GM18526 (cell line): ENCODE data around the gene WNK2.

ENCODE experiments used
- POLR2A ChIP-seq: IDR thresholded peaks from 3 replicates; pipeline ENCODE4 v1.6.1; 2011; ENCODE audit not compliant: insufficient read length; ENCODE audit errors: extremely low read depth

The WNK2 gene

DNA sequence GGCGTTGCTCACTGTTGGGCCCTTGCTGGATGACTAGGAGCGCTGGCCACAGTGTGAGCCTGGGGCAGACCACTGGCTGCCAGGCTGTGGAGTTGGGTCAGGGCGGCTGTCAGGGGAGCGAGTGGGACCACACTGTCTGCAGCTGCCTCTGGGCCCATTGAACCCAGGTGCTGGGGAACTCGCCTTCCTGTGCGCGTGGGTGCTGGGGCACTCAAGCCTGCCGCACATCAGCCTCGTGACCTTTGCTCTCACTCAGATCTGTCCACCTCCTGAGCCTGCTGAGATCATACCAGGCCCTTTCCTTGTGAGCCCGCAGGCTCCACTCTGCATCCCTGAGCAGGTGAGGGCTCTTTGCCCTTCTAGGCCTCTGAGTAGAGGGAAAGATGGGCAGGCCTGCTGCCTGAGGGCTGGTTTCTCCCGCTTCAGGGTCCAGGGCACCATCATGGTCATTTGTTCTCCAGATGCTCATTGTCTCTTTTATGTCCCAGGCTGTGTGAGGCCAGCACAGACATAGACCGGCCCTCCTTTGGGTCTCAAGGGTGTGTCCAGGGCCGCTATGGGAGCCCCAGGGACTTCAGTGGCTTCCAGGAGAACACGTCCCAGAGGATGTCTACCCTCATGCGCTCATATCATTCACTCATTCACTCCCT is 26.5 kb downstream of the WNK2 start:
- TF ChIP-seq POLR2A, result no peak

DNA sequence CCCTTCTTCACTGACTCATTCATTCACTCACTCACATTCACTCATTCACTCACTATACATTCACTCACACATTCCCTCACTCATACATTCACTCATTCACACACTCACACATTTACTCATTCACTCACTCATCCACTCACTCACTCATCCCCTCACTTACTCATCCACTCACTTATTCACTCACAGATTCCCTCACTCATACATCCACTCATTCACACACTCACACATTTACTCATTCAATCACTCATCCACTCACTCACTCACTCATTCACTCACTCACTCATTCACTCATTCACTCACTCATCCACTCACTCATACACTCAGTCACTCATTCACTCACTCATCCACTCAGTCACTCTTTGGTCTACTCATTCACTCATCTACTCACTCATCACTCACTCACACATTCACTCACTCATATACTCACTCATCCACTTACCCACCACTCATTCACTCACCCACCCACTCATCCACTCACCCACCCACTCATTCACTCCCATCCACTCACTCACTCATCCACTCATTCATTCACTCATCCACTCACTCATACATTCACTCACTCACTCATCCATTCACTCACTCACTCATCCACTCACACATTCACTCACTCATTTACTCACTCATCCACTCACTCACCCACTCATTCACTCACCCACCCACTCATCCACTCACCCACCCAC is 27.2 kb downstream of the WNK2 start:
- no peak for TF ChIP-seq POLR2A

DNA sequence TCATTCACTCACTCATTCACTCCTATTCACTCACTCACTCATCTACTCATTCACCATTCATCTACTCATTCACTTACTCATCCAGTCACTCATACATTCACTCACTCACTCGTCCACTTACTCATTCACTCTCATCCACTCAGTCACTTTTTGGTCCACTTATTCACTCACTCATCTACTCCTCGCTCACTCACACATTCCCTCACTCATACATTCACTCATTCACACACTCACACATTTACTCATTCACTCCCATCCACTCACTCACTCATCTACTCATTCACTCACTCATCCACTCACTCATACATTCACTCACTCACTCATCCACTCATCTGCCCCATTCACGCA is 27.7 kb downstream of the WNK2 start:
- no peak for TF ChIP-seq POLR2A

DNA sequence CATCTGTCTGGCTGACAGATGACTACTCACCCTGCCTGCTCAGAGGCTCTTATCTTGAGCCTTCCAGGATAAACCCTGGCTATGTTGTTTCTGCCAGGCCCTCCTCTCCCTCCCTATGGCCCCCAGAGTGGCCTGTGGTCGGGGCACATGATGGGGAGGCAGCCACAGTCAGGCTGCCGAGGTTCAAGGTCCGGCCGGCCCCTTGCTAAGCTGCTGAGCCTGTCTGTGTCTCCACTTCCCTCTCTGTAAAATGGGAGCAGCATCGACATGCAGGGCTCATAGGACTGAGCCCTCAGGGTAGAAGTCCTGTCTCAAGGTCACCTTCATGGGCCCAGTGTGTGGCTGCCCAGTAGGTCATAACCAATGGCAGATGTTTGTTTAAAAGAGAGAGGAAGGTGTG is 28.5 kb downstream of the WNK2 start:
- no peak for TF ChIP-seq POLR2A

DNA sequence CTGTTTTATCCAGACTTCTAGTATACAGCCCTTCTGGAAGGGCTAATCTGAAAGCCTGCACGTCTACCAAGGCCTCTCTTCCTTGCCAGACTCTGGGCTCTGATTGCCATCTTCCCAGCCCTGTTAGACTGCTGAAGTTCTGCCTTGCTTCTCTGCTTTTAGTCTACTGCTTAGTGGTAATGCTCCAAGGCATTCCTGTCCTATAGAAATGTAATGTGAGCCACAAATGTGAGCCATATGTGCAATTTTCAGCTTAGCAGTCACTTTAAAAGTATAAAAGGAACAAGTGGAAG is 32.1 kb downstream of the WNK2 start:
- no peak for TF ChIP-seq POLR2A

DNA sequence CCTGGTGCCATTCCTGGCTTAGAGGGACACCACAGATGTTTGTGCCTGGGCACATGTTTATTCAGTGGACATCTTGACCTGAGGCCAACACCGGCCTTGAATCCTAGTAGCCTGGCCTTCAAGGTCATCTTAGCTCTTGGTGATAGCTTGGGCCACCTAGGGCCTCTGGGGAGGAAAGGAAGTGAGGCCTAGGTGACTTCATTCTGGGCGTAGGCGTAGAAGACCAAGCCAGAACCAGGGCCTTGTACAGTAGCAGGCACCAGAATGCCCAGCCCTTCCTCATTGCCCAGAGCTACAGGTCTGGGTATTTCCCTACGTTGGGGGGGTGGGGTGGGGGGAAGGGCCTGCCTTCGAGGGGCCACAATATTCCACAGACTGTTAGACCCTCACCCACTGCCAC is 33.8 kb downstream of the WNK2 start:
- TF ChIP-seq POLR2A, result no peak

DNA sequence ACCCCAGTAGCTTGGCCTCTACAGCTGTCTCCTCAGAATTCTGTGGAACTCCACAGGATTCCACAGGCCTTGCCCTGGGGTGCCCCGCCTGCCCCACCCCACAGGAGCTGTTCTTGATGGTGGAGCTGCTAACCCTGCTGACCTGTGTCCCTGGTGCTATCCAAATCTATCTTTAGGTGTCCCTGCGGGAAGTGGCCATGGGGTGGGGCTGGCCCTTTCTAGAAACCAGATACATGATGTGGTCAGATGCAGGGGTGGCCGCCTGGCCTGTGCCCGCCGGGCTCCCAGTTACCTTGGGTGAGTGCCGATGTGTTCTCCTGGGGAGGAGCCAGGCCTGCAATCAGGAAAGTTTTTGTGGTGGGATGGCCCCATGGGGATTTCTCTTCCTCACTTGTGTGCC is 34.2 kb downstream of the WNK2 start:
- no peak for TF ChIP-seq POLR2A

DNA sequence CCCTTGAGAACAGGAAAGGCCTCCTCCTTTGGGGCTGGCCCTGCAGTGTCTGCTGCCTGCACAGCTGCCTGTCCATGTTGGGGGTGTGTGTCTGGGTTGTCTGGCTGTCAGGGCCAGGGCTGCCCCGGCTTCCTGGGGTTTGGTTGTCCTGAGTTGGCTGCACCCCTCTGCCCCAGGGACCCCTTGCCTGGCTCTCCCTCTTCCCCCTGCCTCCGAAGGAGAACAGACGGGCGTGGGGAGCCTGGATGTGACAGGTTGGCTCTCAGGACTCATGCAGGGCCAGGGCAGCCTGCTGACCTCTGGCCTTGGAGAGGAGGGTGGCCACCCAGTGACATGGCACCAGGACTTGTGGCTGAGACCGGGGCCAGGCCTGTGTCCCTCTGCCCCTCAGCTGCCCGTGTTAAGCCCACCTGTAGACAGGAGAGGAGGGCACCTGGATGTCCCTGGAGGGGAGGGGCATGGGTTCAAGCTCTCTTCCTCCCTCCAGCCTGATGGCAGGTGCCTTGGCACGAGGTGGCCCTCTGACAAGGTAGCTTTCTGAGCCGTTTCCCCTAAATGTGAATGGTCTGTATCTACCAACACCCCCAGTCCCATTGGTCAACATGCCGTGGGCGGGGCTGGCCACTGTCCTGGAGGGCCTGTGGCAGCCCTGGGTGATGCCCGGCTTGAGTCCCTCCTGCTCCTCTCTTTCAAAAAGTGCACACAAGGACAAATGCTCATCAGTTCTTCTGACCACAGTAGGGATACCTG is 34.9 kb downstream of the WNK2 start:
- TF ChIP-seq POLR2A, result no peak

DNA sequence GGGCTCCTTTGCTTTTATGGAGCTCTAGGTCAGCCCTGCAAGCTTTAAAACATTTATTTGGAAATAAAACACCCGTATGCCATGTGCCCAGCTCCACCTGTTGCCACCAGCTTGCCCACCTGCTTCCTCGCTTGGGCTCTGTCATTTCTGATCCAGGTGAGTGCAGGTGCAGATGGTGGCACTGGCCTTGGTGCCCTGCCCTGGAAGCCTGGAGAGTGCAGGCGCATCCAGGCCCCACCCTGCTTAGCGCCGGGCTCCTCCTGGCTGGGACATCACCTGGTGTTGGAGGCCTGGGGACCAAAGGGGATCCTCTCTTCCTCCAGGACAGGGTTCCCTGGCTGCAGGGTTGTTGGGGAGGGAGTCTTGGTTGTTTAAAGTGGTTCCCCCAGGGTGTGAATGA is 35.8 kb downstream of the WNK2 start:
- TF ChIP-seq POLR2A, result no peak

DNA sequence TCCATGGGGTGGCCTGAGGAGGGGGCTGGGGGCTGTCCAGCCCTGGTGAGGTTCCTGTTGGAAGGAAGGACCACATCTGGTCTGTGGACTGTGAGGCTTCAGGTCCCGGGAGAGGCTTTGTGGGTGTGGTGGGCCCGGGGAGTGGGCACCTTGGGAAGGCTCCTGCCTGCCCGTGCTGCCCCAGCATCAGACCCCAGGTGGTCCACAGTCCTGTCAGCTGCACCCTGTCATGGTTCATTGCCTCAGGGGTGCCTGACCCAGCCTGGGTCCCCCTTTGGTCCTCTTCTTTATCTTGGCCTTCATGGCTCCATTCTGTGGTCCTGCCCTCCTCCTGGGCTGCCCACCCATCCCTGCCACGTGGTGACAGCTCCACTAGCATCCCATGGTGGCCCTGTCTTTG is 36.7 kb downstream of the WNK2 start:
- no peak for TF ChIP-seq POLR2A

DNA sequence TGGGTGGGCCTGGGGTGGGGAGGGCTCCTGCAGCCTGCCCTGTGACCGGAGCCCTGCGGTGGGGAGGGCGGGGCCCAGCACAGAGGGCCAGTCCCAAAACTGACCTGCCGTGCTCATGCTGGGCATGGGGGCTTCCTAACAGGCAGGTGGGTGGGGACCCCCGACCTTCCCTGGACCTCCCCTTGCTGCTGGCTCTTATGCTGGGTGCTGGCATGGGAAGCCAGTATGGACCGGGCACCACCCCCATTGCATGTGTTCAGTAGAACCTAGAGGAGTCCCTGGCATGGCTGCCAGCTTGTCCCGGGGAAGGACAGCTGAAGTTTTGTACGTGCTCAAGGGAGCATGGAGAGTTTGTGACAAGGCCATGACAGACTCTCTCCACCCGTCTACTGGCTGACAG is 37.1 kb downstream of the WNK2 start:
- no peak for TF ChIP-seq POLR2A

DNA sequence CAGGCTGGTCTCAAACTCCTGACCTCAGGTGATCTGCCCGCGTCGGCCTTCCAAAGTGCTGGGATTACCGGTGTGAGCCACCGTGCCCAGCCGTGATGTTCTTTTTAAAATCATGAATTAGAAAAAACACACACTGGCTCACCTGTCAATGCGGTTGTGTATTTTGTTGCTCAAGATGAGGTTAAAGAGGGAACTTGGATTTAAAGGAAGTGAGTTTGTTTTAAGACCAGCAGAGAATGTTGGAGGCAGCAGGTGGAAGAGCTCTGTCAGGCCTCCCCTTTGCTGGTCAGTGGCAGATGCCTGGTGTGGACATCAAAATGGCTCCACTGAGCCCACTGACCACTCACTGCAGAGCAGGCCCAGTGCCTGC is 38.9 kb downstream of the WNK2 start:
- no peak for TF ChIP-seq POLR2A

DNA sequence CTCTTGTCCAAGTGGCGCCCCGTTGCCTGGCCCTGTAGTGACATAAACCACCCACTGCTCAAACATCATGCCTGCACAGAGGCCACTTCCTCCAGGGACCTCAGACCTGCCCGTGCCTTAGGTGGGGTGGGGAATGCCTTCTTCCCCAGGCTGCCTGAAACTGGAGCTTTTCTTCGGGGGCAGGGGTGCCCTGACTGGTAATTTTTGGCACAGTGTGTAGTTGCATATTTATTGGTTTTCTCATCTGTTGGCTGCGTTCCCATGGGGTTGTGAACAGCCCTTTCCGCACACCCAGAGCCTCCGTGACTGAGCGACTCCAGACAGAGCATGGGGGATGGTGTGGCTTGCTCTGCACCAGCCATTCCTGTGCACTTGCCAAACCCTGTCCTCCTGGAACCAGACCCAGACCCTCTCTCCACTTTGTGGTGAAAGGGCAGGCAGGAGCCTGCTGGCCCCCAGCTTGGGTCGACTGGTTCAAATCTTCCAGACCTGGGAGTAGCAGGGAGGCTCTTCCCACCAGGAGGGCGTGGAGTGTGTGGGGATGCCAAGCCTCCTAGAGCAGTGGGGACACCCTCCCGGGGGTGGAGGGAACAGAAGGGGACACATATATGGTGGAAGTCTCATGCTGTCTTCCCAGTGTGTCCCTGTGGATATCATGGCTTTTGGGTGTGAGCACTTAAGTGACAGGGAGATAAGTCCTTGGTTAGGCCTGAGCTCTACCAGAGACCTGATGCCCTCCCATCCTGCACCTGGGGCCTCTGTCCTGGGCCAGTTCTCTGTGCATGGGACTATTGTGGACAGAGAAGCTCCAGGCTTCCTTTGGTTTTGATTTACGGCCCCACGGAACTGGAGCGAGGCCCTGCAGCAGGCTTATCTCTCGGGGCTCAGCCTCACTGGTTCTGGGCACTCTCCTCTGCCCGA is 39.6 kb downstream of the WNK2 start:
- TF ChIP-seq POLR2A, result no peak

DNA sequence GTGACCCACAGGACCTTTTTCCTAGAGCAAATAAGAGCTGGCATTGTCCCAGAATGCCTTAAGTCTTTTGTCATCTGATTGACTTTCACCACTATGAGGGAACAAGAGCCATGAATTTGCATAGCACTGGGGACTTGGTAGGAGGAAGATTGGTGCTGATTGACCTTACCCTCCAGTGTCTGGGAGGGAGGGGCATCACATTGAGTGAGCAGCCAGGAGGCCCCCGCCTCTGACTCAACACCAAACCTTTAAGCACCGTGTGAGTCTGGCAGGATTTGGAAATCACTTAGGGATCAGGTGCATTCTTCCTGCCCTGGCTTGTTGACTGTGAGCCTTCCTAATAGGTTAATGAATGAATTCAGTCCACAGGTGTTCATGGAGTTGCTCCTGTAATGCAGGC is 40.7 kb downstream of the WNK2 start:
- no peak for TF ChIP-seq POLR2A

DNA sequence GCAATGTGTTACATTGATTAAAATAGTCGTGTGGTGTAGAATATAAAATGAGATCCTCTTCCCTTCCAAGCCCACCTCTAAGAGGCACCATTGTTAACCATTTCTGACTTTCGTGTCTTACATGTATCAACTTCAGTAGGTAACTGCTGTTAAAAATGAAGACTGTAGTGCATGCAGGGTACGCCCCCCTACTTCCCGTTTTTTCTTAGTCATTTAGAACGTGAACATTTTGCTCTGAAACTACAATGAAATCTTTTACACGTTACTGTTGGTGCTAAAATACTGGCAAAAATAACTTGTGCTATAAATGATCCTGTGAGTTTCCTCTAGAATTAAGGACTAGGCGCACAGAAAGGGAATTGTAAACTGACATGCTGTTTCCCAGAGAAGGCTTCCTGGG is 41.5 kb downstream of the WNK2 start:
- no peak for TF ChIP-seq POLR2A

DNA sequence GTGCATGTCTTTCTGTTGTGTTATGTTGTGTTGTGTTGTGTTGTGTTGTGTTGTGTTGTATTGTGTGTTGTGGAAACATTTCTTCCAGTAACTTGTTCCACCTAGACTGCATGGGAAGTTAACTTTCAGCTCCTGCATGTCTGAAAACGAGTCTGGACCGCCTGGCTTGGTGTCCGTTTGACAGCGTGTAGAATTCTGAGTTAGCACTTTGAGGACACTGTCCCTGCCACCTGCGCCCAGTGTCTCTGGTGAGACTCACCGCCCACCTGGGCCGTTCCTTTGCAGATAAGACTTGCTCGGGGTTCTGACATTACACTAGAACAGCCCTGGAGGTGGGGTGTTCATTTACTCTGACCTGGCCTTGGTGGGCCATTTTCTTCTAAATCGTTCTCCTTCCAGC is 42.0 kb downstream of the WNK2 start:
- no peak for TF ChIP-seq POLR2A
